Measurements from ENCODE around the gene KIAA1671. TPM values are rescaled to one million over a fixed set of nuclear protein-coding genes. Genes with fewer than 3 reads are reported as not detected.

Gene KIAA1671
- total and polyA plus RNA-seq, 2 of the 13 experiments (the other 11 are each of a cell fraction or from before 2014, with no cell fraction given), result 13.5 to 13.6 TPM

GRCh38 chr22:25167834-25168601 is 215.5 kb downstream of the KIAA1671 start:
- POLR2A ChIA-PET, result interaction anchor here (1.9 kb wide), 1 partner anchor 57 kb away, joined by 14 read pairs; no protein-coding TSS in a partner anchor
- no peak for FAIRE-seq

GRCh38 chr22:25169278-25170031 is 216.9 kb downstream of the KIAA1671 start:
- 8% methylated on average over 11 of the region's 17 CpGs for WGBS (ENCODE audit: low lambda C conversion rate)
- ATAC-seq, result peak; percentile 87
- Histone ChIP-seq H3K4me1 (ENCODE audit: insufficient read depth, low read length) (peaks cover 59% of the 10 kb centered on the region), H2AFZ (ENCODE audit: low read length) (no peak overlapping the region), H3K27ac (ENCODE audit: extremely low read length, insufficient read depth, low read length) (peak overlapping the region; percentile 92), H3K79me2 (ENCODE audit: insufficient read depth, low read length) (peaks cover 5% of the 10 kb centered on the region), H3K9me3 (ENCODE audit: low read length) (no peaks in the 10 kb centered on the region), H3K4me2 (ENCODE audit: low read depth, low read length) (peak overlapping the region; percentile 76), H3K27me3 (ENCODE audit: control insufficient read depth in 1 of 2, insufficient read depth in 2 of 2, low read length in 2 of 2) (no peaks in the 10 kb centered on the region), H3K4me3 (replicated peaks in 1 of 3; ENCODE audit: insufficient read depth in 1 of 3, low read depth in 2 of 3, low read length in 3 of 3) (peak overlapping the region in 2 of 3 experiments; percentile 8 to 45; a peak in 3 of 6 replicates), H3K9ac (ENCODE audit: insufficient read depth, low read depth, low read length) (peak overlapping the region; percentile 64), H4K20me1 (ENCODE audit: insufficient read depth, low read length) (peaks cover 5% of the 10 kb centered on the region; the same call in 1 of the 2 replicates), H3K36me3 (replicated peaks in 1 of 2; ENCODE audit: control insufficient read depth in 1 of 2, insufficient read depth in 2 of 2, low read length in 2 of 2) (peaks cover 7 to 23% of the 10 kb centered on the region in 2 experiments)
- CTCF ChIA-PET (ENCODE audit: low intra/inter-chr PET ratio, low total read pairs), result no interaction called here
- FAIRE-seq, result peak; percentile 80
- intact Hi-C loops (cut with micrococcal nuclease; ENCODE audit: unreplicated experiment) (loop anchor here (1.0 kb wide), 2 partner anchors 59 to 86 kb away; no protein-coding TSS in a partner anchor), in situ Hi-C loops (cut with HindIII; ENCODE audit: extremely low pct_ligation_motif_present, low pct_unique_long_range_greater_than_20kb) (loop anchor here (5.0 kb wide), 1 partner anchor 87 kb away; no protein-coding TSS in a partner anchor)
- POLR2A ChIA-PET, result interaction anchor here (1.2 to 1.9 kb wide), 2 partner anchors 15 to 58 kb away, joined by 5 to 14 read pairs; no protein-coding TSS in a partner anchor
- no TSS peak for BruUV-seq (replicated peaks)
- peak; percentile 82 for DNase-seq (ENCODE audit: low spot score)
- 0 out of 2 replicates have a peak, but pooled peaks have one; percentile 47 for TF ChIP-seq MEIS2 (CRISPR knock-in tag; IDR thresholded peaks at IDR 0.05)
- no peak for TF ChIP-seq NKX3-1 (CRISPR knock-in tag; IDR thresholded peaks at IDR 0.05)
- TF ChIP-seq MAZ (IDR thresholded peaks at IDR 0.05; ENCODE audit: borderline replicate concordance, low read depth, low read length), result no peak
- no peak; the same call in 1 of the 2 replicates for TF ChIP-seq MAZ (CRISPR knock-in tag; IDR thresholded peaks at IDR 0.05; ENCODE audit: low read depth)
- 0 out of 2 replicates have a peak, but pooled peaks have one; percentile 15 for TF ChIP-seq ZHX2 (IDR thresholded peaks at IDR 0.05; ENCODE audit: low read depth)
- TF ChIP-seq ZHX2 (CRISPR knock-in tag; IDR thresholded peaks at IDR 0.05; ENCODE audit: borderline replicate concordance), result no peak
- no peak for TF ChIP-seq BHLHE40 (IDR thresholded peaks at IDR 0.05; ENCODE audit: low read length)

More at GRCh38 chr22:25167834-25168601, 215.5 kb downstream of the KIAA1671 start:
- H4K20me1 ChIP-seq (ENCODE audit: insufficient read depth, low read length), result peaks cover 5% of the 10 kb centered on the region; the same call in 1 of the 2 replicates
- no peak overlapping the region for H3K9ac ChIP-seq (ENCODE audit: insufficient read depth, low read depth, low read length)
- no peak overlapping the region for H3K4me2 ChIP-seq (ENCODE audit: low read depth, low read length)
- 79% methylated on average over 13 of the region's 14 CpGs for WGBS (ENCODE audit: low lambda C conversion rate)
- H3K9me3 ChIP-seq (ENCODE audit: low read length), result no peaks in the 10 kb centered on the region
- H3K79me2 ChIP-seq (ENCODE audit: insufficient read depth, low read length), result peaks cover 5% of the 10 kb centered on the region
- H3K27me3 ChIP-seq (ENCODE audit: control insufficient read depth in 1 of 2, insufficient read depth in 2 of 2, low read length in 2 of 2), result no peaks in the 10 kb centered on the region
- TF ChIP-seq ZNF768 (CRISPR knock-in tag; IDR thresholded peaks at IDR 0.05) (peak; percentile 90), IRF2 (CRISPR knock-in tag; IDR thresholded peaks at IDR 0.05) (no peak), ZKSCAN1 (IDR thresholded peaks at IDR 0.05; ENCODE audit: low read length) (peak; percentile 80), ZNF205 (CRISPR knock-in tag; IDR thresholded peaks at IDR 0.05) (peak; percentile 92)
- H3K27ac ChIP-seq (ENCODE audit: extremely low read length, insufficient read depth, low read length), result peak overlapping the region; percentile 92
- H3K4me3 ChIP-seq (replicated peaks in 1 of 3; ENCODE audit: insufficient read depth in 1 of 3, low read depth in 2 of 3, low read length in 3 of 3), result no peak overlapping the region
- DNase-seq (ENCODE audit: low spot score), result peak; percentile 27
- intact Hi-C loops (cut with micrococcal nuclease; ENCODE audit: unreplicated experiment), result no loop called here
- H2AFZ ChIP-seq (ENCODE audit: low read length), result no peak overlapping the region
- H3K36me3 ChIP-seq (replicated peaks in 1 of 2; ENCODE audit: control insufficient read depth in 1 of 2, insufficient read depth in 2 of 2, low read length in 2 of 2), result peaks cover 3 to 11% of the 10 kb centered on the region in 2 experiments; a peak in 3 of 5 replicates
- peaks cover 65% of the 10 kb centered on the region for H3K4me1 ChIP-seq (ENCODE audit: insufficient read depth, low read length)
- in situ Hi-C loops (cut with HindIII; ENCODE audit: extremely low pct_ligation_motif_present, low pct_unique_long_range_greater_than_20kb), result no loop called here
- BruUV-seq (replicated peaks), result no TSS peak
- CTCF ChIA-PET (ENCODE audit: low intra/inter-chr PET ratio, low total read pairs), result no interaction called here
- no peak for ATAC-seq
